ENCODE measurements around the gene IRGC.

Gene IRGC

DNA sequence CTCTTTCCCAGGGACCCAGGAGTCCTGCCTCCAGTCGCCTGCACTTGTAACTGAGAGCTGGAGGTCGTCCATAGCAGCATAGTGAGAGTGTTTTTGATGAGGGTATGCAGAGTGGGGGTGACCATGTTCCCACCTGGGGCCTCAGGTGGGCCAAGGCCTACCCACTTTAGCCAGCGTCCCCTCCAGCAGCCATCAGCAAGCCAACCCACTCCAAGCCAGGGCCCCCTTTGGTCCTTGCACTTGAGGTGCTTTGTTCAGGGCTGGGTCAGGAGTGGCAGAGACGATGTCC lies 50.8 kb downstream of the IRGC start:
- no peak overlapping the region for H3K4me3 ChIP-seq (ENCODE audit: low read length)
- H3K4me1 ChIP-seq (ENCODE audit: control insufficient read depth, insufficient read depth, low read length) = no peaks in the 10 kb centered on the region; the same call in 1 of the 2 replicates
- H3K27me3 ChIP-seq (ENCODE audit: control insufficient read depth, insufficient read depth, low read length) = no peaks in the 10 kb centered on the region
- no CpG with 5 or more reads among the region's 4 CpGs for WGBS (ENCODE audit: insufficient coverage, insufficient read length)
- no peak overlapping the region for H3K27ac ChIP-seq (ENCODE audit: low read length)
- DNase-seq (ENCODE audit: low read depth, low spot score) = no peak
- no peaks in the 10 kb centered on the region for H3K9me3 ChIP-seq (ENCODE audit: control insufficient read depth, insufficient read depth, low read length)
- H3K36me3 ChIP-seq (ENCODE audit: control insufficient read depth, insufficient read depth, low read length) = no peaks in the 10 kb centered on the region

DNA sequence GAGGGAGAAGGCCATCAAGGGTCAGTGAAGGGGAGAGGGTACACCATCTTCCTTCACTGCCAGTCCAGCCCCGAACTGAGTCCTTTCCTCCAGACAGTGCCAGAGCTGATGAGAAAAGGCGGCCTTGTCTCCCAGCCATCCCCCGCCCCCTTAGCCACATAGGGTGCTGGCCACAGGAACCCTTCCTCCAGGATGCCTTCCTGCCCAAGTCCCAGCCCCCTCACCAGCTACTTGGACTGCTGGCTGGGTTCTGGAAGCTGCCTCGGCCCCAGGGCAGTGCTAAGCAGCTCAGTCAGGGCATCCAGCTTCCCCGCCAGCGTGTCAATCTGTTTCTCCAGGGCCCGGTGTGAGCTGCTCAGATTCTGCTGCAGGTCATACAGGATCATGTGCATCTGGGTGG lies 51.4 kb downstream of the IRGC start:
- H3K27ac ChIP-seq (ENCODE audit: low read length) = no peak overlapping the region
- no peaks in the 10 kb centered on the region for H3K36me3 ChIP-seq (ENCODE audit: control insufficient read depth, insufficient read depth, low read length)
- no CpG with 5 or more reads among the region's 7 CpGs for WGBS (ENCODE audit: insufficient coverage, insufficient read length)
- no peak for DNase-seq (ENCODE audit: low read depth, low spot score)
- H3K9me3 ChIP-seq (ENCODE audit: control insufficient read depth, insufficient read depth, low read length) = no peaks in the 10 kb centered on the region
- no peaks in the 10 kb centered on the region; the same call in 1 of the 2 replicates for H3K4me1 ChIP-seq (ENCODE audit: control insufficient read depth, insufficient read depth, low read length)
- H3K4me3 ChIP-seq (ENCODE audit: low read length) = no peak overlapping the region
- H3K27me3 ChIP-seq (ENCODE audit: control insufficient read depth, insufficient read depth, low read length) = no peaks in the 10 kb centered on the region

DNA sequence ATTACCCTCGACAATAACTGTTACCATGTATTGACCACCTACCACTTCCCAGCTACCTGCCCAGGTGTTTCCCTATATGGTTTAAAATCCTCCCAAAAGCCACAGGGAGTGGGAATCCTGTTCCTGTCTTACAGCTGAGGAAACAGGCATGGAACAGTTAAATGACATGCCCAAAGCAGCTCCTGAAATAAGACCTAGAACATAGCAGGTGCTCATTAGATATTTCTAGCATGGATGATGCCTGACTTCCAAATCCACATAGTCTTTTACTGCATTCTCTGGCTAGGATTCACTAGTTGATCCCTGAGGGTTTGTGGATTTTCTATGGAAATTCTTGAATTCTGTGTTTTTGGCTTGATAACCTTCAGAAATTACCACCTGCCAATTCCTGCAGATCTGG lies 51.9 kb downstream of the IRGC start:
- WGBS (ENCODE audit: insufficient coverage, insufficient read length) = no CpG with 5 or more reads among the region's 1 CpG
- H3K27ac ChIP-seq (ENCODE audit: low read length) = no peak overlapping the region
- peaks cover under 1% of the 10 kb centered on the region; the same call in 1 of the 2 replicates for H3K27me3 ChIP-seq (ENCODE audit: control insufficient read depth, insufficient read depth, low read length)
- no peaks in the 10 kb centered on the region; the same call in 1 of the 2 replicates for H3K4me1 ChIP-seq (ENCODE audit: control insufficient read depth, insufficient read depth, low read length)
- H3K36me3 ChIP-seq (ENCODE audit: control insufficient read depth, insufficient read depth, low read length) = no peaks in the 10 kb centered on the region
- no peak overlapping the region for H3K4me3 ChIP-seq (ENCODE audit: low read length)
- DNase-seq (ENCODE audit: low read depth, low spot score) = no peak
- H3K9me3 ChIP-seq (ENCODE audit: control insufficient read depth, insufficient read depth, low read length) = no peaks in the 10 kb centered on the region

DNA sequence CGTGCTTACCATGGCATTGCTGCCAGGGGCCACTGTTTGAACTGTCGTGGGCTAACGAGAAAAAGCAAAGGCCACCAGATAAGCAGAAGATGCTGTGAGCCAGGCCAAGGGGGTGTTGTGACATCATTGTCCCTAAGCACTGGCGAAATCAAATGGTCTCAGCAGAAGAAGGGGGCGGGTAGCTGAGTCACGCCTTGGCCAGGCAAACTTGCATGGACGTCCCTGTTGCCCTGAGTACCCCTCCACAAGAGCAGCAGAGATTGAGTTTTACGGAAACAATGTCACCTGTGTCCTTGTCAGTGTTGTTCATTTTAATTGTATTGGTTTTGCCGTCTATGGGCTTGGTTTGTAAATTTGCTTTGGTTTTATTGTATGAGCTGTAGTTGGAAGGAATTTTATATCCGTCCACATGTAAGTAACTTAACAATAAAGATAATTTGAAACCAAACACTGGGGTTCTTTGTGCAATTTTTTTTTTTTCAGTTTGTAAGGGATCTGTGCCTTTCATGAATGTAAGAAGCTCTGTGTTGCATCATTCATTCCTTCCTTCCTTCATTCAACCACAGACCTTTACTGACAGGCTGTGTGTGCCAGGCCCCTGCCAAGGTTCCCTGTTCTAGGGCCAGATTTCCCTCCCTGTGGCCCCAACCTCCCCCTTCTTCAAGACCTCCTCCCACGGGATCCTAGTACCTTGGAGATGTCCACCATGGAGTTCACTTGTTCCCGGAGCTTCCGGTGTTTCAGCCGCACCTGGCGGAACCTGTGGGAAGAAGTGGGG lies 52.6 kb downstream of the IRGC start:
- no peak for DNase-seq (ENCODE audit: low read depth, low spot score)
- H3K27me3 ChIP-seq (ENCODE audit: control insufficient read depth, insufficient read depth, low read length) = peaks cover 7% of the 10 kb centered on the region; the same call in 1 of the 2 replicates
- no CpG with 5 or more reads among the region's 15 CpGs for WGBS (ENCODE audit: insufficient coverage, insufficient read length)
- no peaks in the 10 kb centered on the region; the same call in 1 of the 2 replicates for H3K4me1 ChIP-seq (ENCODE audit: control insufficient read depth, insufficient read depth, low read length)
- no peak overlapping the region for H3K27ac ChIP-seq (ENCODE audit: low read length)
- no peaks in the 10 kb centered on the region for H3K36me3 ChIP-seq (ENCODE audit: control insufficient read depth, insufficient read depth, low read length)
- no peak overlapping the region for H3K4me3 ChIP-seq (ENCODE audit: low read length)
- no peaks in the 10 kb centered on the region for H3K9me3 ChIP-seq (ENCODE audit: control insufficient read depth, insufficient read depth, low read length)

DNA sequence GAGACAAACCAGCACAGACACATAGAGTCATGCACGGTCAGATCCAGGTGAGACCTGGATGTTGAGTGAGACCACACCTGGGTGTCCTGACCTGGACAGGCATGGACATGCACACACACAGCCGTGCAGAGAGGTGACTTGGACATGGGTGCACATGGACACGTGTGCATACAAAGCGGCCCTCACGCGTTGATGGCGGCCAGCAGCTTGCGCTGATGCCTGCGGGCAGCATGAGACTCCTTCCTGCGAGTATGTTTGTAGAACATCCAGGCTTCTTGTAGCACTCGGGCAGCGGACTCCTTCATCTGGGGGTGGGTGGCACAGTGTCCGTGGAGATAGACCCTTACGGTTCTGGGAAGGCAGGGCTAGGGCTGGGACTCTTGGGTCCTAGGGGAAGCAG lies 53.4 kb downstream of the IRGC start:
- no peak for DNase-seq (ENCODE audit: low read depth, low spot score)
- WGBS (ENCODE audit: insufficient coverage, insufficient read length) = no CpG with 5 or more reads among the region's 14 CpGs
- Histone ChIP-seq H3K36me3 (ENCODE audit: control insufficient read depth, insufficient read depth, low read length) (no peaks in the 10 kb centered on the region), H3K4me1 (ENCODE audit: control insufficient read depth, insufficient read depth, low read length) (no peaks in the 10 kb centered on the region; the same call in 1 of the 2 replicates), H3K27ac (ENCODE audit: low read length) (no peak overlapping the region), H3K27me3 (ENCODE audit: control insufficient read depth, insufficient read depth, low read length) (peaks cover 8% of the 10 kb centered on the region; the same call in 1 of the 2 replicates), H3K4me3 (ENCODE audit: low read length) (no peak overlapping the region), H3K9me3 (ENCODE audit: control insufficient read depth, insufficient read depth, low read length) (no peaks in the 10 kb centered on the region)

Data from iPS DF 6.9 (cell line).